ENCODE measurements around the gene ZNF774.
A peak's percentile ranks its signal among the peaks of the same experiment; 100 is the strongest.
"Not testable (repeated sequence)": the region's sequence is repeated elsewhere in the genome, so short reads cannot be mapped to it uniquely, and the experiment has no call there.

ZNF774 gene

GRCh38 chr15:90347431-90348065 is 4.5 kb upstream of the ZNF774 start:
- DNase-seq = not testable (repeated sequence)

GRCh38 chr15:90348456-90348855 is 3.6 kb upstream of the ZNF774 start:
- DNase-seq = no peak

GRCh38 chr15:90349072-90349471 is 3.0 kb upstream of the ZNF774 start:
- DNase-seq = no peak

- no peak for DNase-seq
Measured at GRCh38 chr15:90349821-90350220, 2.3 kb upstream of the ZNF774 start.

GRCh38 chr15:90351479-90352106 is 491 bp upstream of the ZNF774 start:
- peak in 1 of 4 experiments; percentile 41 for DNase-seq

GRCh38 chr15:90354986-90355385 is 2.9 kb downstream of the ZNF774 start:
- no peak for DNase-seq

- no peak for DNase-seq
Measured at GRCh38 chr15:90358124-90359033, 6.3 kb downstream of the ZNF774 start.

GRCh38 chr15:90360746-90361145 is 8.7 kb downstream of the ZNF774 start:
- no peak for DNase-seq

- DNase-seq = no peak
Measured at GRCh38 chr15:90362936-90363212, 10.8 kb downstream of the ZNF774 start.

- DNase-seq = no peak
Measured at GRCh38 chr15:90364251-90364650, 12.2 kb downstream of the ZNF774 start.

GRCh38 chr15:90365414-90366055 is 13.5 kb downstream of the ZNF774 start:
- no peak for DNase-seq

GRCh38 chr15:90367576-90367975 is 15.5 kb downstream of the ZNF774 start:
- DNase-seq = no peak

- no peak for DNase-seq
Measured at GRCh38 chr15:90375071-90375470, 23.0 kb downstream of the ZNF774 start.

- DNase-seq = peak in 2 of 4 experiments; percentile 20 to 33
Measured at GRCh38 chr15:90376789-90377188, 24.7 kb downstream of the ZNF774 start.

GRCh38 chr15:90379263-90379662 is 27.2 kb downstream of the ZNF774 start:
- DNase-seq = no peak

- DNase-seq = no peak
Measured at GRCh38 chr15:90381515-90381914, 29.4 kb downstream of the ZNF774 start.

- no peak for DNase-seq
Measured at GRCh38 chr15:90382320-90382719, 30.2 kb downstream of the ZNF774 start.

- no peak for DNase-seq
Measured at GRCh38 chr15:90386221-90386620, 34.1 kb downstream of the ZNF774 start.

GRCh38 chr15:90387534-90388461 is 35.7 kb downstream of the ZNF774 start, which contains the start of gene IQGAP1:
Gene IQGAP1, plus strand, starts transcription at chr15:90388242. Its CDS starts 100 bp downstream, at chr15:90388342.
- peak; percentile 89 to 95 (median 92) for DNase-seq

GRCh38 chr15:90388462-90389380 is 36.6 kb downstream of the ZNF774 start:
- peak; percentile 20 to 36 (median 26) for DNase-seq

GRCh38 chr15:90389513-90389912 is 37.4 kb downstream of the ZNF774 start:
- no peak for DNase-seq

All from activated naive CD4-positive, alpha-beta T cell (primary cell).